ENCODE measurements around the gene DAB2. TPM values are rescaled to one million over a fixed set of nuclear protein-coding genes. Genes with fewer than 3 reads are reported as not detected.
"Not testable (repeated sequence)": the region's sequence is repeated elsewhere in the genome, so short reads cannot be mapped to it uniquely, and the experiment has no call there.

The DAB2 gene
- total RNA-seq, 1 experiment from 2014 or later: 17.6 TPM

DNA sequence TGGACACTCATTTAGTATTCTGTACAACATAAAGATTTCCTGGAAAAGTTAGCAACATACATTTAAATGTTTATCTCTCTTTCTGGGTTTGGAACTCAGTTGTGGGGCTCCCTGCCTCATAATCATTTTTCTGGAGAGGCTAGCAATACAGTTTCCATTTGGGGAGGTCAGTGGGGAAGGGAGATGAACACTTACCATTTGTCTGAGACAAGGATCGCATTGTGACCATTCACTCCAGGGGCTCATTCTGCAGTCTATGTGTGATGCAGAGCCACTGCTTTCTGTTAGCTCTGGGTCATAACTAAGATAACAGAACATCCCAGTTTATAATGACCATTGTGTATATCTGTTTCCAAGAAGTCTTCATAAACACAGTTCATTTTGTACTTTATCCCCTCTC is 82.9 kb downstream of the DAB2 start:
- DNase-seq (ENCODE audit: low spot score): no peak

DNA sequence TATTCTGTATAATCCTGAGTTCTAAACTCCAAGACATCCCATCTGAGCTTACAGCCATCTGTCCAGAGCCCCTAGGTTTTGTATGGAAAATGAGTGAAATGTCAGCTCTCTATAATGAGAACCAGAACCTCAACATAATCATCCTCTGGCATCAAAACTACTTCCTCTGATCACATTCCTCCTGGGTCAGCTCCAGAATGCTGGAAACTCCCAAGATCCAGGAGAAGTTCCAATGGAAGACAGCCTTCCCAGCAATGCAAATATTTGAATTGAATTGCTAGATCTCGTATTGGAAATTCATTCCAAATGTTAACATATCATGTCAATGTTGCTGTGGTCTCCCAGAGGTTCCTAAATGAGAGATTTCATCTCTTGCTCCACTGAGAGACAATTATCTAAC is 84.3 kb downstream of the DAB2 start:
- no peak for DNase-seq (ENCODE audit: low spot score)

DNA sequence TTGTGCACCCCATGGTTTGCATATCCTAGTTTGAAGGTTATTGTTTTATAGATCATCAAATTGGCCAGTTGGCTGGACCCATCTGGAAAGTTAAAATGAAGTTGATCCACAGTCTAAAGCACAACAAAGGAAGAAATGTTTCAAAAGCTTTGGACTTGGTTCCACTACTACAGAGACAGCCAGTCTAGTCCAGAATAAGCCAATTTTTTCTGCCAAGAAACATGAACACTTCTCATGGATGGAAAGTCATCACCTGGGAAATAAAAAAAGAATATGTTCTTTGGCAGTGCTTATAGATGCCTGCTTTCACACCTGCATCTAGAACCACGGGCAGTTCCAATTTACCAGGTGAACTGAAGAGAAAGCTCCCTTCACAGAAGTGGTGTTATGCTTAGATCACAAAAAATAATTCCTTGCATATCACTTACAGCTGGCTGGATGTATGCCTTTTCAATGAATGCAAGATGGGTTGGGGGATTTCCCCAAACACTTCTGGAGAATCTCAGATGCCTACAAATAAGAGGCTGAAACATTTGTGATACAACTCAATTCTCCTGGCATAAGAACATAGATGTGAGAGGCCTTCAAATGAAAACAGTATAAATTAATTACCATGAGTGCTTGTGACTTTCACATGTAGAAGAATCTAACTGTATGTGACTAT is 87.4 kb downstream of the DAB2 start:
- no peak for DNase-seq (ENCODE audit: low spot score)

DNA sequence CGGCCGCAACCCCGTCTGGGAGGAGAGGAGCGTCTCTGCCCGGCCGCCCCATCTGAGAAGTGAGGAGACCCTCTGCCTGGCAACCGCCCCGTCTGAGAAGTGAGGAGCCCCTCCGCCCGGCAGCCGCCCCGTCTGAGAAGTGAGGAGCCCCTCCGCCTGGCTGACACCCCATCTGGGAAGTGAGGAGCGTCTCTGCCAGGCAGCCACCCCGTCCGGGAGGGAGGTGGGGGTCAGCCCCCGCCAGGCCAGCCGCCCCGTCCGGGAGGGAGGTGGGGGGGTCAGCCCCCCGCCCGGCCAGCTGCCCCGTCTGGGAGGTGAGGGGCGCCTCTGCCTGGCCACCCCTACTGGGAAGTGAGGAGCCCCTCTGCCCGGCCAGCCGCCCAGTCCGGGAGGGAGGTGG is 90.5 kb downstream of the DAB2 start:
- not testable (repeated sequence) for DNase-seq (ENCODE audit: low spot score)

DNA sequence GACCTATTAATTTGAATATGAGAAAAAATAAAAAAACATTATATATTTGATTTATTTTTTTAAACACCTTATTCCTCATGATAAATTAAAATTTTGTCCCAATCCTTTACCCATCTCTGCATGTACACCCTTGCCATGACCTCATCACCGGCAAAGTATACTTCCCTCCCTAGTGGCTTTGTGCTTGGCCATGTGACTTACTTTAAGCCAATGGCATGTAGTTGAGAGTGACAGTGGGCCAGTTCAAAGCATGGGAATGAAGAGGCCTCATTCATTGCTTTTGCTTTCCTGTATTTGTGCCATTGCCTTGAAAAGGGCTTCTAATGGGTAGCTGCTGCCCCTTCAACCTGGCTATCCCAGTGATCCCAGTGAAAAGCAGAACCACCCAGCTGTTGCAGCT is 91.7 kb downstream of the DAB2 start:
- no peak for DNase-seq (ENCODE audit: low spot score)

DNA sequence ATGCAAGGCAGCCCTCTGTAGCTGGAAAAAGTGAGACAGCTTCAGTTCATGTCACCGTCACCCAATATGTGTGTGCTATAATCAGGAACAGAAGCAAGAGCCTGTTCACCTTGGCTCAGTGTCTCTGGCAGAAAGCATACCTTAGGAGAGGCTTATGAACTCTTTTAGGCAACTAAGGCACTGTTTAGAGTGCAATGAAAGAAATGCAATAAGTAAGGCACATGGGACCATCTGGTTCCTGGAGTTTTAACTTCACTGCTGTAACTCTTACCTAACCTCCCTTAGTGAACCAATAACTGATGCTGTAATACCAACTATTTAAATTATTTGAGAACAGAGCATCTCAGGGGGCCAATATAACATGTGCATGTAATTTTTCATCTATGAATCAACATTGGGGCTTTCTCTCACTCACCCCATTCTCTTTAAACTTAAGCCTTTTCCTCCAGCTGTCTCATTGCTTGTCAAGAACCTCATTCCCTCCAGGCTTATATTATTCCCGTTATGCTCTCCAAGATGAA is 92.9 kb downstream of the DAB2 start:
- DNase-seq (ENCODE audit: low spot score): no peak

DNA sequence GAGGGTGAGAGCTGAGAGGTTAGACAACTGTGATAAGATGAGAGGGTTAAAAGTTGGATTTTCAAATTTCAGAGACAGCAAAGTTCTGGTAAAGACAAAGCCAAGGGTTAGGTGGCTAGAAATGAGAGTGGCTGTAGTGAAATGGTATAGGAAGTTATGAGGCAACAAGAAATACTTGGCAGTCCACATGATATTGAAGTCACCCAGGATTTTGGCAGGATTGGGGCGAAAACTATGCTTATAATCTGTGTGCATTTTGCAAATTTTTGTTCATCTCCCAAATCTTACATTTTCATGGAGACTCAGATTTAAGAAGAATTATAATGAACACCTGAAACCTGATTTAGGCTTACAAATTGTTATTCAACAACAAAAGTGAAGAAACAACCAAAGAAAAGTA is 96.0 kb downstream of the DAB2 start:
- no peak for DNase-seq (ENCODE audit: low spot score)

DNA sequence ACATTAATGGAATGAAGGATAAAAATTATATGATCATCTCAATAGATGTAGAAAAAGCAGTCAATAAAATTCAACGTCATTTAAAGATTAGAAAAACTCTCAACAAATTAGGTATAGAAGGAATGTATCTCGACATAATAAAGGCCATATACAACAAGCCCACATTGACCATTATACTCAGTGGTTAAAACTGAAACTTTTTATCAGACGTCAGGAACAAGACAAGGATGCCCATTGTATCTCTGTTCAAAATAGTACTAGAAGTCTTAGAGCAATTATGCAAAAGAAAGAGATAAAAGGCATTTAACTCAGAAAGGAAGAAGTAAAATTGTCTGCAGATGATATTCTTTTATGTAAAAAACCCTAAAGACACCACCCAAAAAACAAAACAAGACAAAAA is 101.2 kb downstream of the DAB2 start:
- no peak for DNase-seq (ENCODE audit: low spot score)

Other genes with a start within 250 kb of the DAB2 start
- 0.04 and 0.17 TPM in 2 replicates for gene FYB1, start 205.4 kb downstream of the DAB2 start, total RNA-seq (2014; rRNA removed; shearing (Covaris generic))
- gene C9, start 60.5 kb downstream of the DAB2 start, total RNA-seq (2014; rRNA removed; shearing (Covaris generic)): not detected in 2 replicates

All from H4 (cell line).